Vagina (tissue), 2 donors: ENCODE results near the gene ALK.

ENCODE experiments used
- POLR2A ChIP-seq, 2 donors: fragments of 450-650 bp; IDR thresholded peaks; one replicate each; pipeline ENCODE4 v1.6.1; 2017; ENCODE audit warnings: antibody characterized with exemption in 2 of 2, mild to moderate bottlenecking in 2 of 2, moderate library complexity in 2 of 2
- TF ChIP-seq, protein P1 (sequence below), 3 experiments: fragments of 450-650 bp in 2 of 3; fragments of 200-600 bp in 1 of 3; sonication (generic) in 1 of 3; IDR thresholded peaks; one replicate each; pipeline ENCODE4 v1.5.1; 2017 to 2019; ENCODE audit warnings: antibody characterized with exemption in 3 of 3, mild to moderate bottlenecking in 2 of 3, moderate library complexity in 2 of 3

DNA sequence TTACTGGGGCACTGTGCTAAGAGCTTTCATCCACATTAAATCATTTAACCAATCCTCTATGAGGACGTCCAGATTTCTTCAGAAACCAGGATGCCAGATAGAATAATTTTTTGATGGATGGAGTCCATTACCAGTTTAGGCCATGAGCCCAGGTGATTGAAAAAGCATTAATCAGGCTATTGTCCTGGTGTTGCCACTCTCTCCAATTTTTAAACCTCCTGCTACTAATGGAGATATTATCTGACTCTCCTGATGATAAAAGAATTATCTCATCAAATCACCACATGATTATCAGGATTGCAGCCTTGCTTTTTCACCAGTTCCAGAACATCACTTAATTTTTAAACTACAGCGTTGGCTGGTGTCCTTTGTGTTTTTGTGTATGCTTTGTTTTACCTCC lies 404.0 kb downstream of the ALK start:
- TF ChIP-seq, protein P1, sequence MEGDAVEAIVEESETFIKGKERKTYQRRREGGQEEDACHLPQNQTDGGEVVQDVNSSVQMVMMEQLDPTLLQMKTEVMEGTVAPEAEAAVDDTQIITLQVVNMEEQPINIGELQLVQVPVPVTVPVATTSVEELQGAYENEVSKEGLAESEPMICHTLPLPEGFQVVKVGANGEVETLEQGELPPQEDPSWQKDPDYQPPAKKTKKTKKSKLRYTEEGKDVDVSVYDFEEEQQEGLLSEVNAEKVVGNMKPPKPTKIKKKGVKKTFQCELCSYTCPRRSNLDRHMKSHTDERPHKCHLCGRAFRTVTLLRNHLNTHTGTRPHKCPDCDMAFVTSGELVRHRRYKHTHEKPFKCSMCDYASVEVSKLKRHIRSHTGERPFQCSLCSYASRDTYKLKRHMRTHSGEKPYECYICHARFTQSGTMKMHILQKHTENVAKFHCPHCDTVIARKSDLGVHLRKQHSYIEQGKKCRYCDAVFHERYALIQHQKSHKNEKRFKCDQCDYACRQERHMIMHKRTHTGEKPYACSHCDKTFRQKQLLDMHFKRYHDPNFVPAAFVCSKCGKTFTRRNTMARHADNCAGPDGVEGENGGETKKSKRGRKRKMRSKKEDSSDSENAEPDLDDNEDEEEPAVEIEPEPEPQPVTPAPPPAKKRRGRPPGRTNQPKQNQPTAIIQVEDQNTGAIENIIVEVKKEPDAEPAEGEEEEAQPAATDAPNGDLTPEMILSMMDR (IDR thresholded peaks at IDR 0.05) = no peak
- TF ChIP-seq POLR2A (IDR thresholded peaks at IDR 0.05) = no peak
